GM18502 (cell line): Measurements from ENCODE around the gene KRTAP17-1.

Experiments
- ATAC-seq: cut with Tn5 transposase; IDR thresholded peaks from one replicate; pipeline ENCODE4 v1.9.1; 2021; ENCODE audit warnings: mild to moderate bottlenecking; ENCODE audit not compliant: unreplicated experiment, poor library complexity

KRTAP17-1 gene

DNA sequence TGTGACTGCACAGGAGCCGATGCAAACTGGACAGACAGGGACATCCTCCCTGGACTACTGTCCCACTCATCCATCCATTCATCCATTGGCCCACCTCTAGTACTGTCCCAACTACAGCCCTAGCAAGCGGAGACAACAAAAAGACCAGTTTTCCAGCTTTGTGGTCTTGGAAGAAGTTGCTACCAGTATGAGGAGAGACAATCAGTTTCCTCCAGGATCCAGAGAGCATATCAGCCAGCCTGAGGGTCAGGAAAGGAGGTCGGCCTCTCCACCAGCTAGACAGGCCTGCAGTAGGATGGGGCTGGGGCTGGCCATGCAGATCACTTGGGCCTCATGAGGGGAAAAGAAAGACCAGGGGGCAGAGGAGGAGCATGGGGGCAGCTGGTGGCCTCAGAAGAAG is 18.3 kb upstream of the KRTAP17-1 start:
- no peak for ATAC-seq

GRCh38 chr17:41333098-41333497 is 17.6 kb upstream of the KRTAP17-1 start:
- ATAC-seq: no peak

GRCh38 chr17:41332239-41332638 is 16.7 kb upstream of the KRTAP17-1 start:
- ATAC-seq: no peak

DNA sequence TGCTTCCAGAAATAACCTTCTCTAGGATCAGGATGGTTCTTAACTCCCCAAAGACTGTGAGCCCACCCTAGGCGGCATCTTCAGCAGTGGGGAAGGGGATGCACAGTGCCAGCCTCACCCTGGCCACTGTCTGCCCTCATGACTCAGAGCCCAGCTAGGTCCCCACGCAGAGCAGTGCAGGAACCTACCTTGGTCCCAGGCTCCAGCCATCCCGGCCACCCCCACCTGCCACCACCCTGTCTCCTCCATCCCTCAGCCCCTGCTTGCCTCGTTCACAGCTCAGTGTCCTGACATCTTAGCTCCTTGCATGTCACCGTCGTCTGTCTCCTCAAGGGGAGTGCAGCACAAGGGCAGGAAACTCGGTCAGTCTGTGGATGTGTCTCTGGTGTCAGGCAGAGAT is 16.1 kb upstream of the KRTAP17-1 start:
- ATAC-seq: no peak

DNA sequence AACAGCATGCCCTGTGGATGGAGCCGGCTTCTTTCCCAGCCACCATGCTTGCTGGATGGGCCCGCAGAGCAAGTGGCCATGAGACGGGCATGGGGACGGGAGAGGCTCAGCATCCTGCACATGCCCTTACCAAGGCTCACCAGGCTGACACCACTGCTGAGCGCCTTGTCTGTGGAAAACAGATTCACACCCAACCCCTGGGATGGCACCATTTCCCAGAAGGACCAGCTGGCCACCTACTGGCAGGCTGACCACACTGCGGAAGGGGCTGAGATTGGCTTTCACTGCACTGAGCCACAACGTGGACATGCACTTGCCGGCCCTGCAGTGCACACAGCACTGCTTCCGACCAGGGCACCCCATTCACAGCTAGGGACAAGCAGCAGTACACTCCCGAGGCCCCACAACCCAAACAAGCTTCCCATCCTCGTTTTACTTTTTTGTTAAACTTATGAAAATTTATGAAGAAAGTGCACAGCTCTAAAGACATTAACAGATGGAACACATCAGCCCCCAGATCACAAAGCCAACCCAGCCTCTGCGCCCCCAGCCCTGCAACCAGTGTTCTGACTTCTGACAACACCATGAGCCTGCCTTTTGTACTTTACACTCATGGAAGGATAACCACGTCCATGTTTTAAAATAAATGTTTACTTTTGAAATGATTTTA is 13.9 kb upstream of the KRTAP17-1 start:
- no peak for ATAC-seq

DNA sequence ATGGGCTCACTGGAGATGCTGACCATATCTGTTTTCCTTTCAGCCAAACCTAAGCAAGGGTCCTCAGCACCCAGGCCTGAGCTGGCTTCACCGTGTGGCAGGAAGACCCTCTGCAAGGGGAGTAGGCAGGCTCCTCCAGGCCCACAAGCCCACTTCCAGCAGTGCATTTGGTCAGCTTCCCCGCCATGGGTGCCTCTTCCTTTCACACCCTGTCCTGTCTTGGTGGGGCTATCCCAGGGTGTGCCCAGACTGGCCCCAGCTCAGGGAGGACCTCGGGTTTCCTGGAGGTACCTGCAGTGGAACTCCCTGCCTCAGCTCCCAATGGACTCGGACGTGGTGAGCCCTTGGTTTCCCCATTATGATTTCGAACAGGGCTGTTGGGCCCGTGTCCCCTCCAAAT is 12.7 kb upstream of the KRTAP17-1 start:
- ATAC-seq: no peak

DNA sequence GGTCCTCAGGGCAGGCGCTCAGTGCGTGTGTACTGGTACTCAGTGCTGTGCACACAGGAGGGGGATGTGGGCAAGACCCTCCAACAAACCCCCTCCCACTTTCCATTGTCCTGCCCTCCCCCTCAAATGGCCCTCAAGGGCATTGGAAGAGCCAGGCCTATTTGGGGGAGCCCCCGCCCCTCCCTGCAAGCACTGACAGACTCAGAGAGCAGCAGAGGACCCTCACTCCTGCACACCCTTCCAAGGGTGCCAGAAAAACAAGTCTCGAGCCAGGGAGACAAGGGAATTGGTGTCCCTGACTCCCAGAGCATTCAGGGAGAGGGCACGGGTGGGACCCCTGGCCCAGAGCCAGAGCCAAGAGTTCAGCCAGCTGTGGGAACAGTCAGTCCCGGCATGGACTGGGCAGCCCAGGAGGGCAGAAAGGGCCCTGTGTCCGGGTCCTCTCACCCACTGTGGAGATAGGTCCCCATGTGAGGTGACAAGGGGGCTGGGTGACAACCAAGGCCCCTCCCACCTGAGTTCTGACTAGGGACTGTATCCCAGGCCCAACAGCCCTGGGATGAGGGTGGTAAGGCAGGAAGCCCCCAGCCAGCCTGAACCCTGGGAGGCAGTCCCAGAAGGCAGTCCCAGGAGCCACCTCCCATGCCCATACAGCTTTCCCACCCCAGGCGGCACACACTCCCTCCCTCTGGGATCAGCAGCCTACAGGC is 12.1 kb upstream of the KRTAP17-1 start:
- no peak for ATAC-seq

- no peak for ATAC-seq
Measured at GRCh38 chr17:41326173-41327145, 10.9 kb upstream of the KRTAP17-1 start.

GRCh38 chr17:41325611-41326010 is 10.1 kb upstream of the KRTAP17-1 start:
- ATAC-seq: no peak

GRCh38 chr17:41325126-41325525 is 9.6 kb upstream of the KRTAP17-1 start:
- ATAC-seq: no peak

GRCh38 chr17:41324180-41325075 is 8.9 kb upstream of the KRTAP17-1 start:
- no peak for ATAC-seq

GRCh38 chr17:41322903-41323895 is 7.7 kb upstream of the KRTAP17-1 start:
- ATAC-seq: no peak

DNA sequence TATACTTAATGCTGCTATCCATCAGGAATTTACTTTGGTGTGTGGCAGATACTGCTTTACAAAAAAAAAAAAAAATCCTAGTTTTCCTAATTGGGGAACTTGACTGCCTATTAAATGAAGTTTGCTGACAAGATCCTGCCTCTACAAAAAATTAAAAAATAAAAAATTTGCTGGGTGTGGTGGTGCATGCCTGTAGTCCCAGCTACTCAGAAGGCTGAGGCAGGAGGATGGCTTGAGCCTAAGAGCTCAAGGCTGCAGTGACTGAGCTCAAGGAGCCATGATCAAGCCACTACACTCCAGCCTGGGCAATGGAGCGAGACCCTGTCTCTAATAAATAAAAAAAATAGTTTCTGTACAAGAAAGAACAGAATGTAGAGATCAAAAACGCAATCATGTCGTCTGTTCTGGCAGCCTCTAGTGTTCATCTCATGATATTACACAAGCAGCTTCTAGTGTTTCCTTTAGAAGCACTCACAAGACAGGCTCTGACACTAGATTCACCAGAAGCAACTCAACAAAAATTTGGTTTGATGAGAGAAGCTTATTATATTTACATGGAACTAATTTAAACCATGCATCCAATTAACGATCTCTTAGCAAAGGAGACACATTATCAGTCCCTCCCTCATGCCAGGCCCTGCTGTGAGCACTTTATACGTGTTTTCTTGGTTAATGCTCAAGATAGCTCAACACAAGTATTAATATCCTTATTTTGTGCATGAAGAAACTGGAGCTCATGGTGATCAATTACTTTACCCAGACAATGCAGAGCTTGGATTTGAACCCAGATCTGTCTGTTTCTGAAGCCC is 6.8 kb upstream of the KRTAP17-1 start:
- ATAC-seq: no peak

- no peak for ATAC-seq
Measured at GRCh38 chr17:41318231-41318630, 2.7 kb upstream of the KRTAP17-1 start.

GRCh38 chr17:41315814-41316445 is 420 bp upstream of the KRTAP17-1 start:
- no peak for ATAC-seq

DNA sequence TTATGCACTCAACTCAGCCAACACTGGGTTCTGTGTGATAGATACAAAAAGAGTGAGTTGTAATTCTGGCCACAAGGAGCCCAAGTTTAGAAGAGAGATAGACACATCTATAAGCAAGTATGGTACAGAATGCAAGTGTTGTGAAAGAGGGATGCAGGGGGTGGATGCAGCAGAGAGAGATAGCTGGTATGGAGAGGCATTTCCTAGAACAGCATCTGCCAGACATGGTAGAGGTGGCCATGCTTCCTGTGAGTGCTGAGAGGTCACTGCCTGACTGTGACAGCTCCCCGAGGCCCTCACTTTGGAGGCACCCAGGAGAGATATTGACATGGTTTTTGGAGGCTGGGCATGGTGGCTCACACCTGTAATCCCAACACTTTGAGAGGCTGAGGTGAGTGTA is 4.4 kb downstream of the KRTAP17-1 start:
- ATAC-seq: no peak

GRCh38 chr17:41308918-41309359 is 6.6 kb downstream of the KRTAP17-1 start, which contains the start of gene KRTAP16-1:
KRTAP16-1 (minus strand) TSS chr17:41309309; CDS start chr17:41309253, 56 bp downstream.
- no peak for ATAC-seq
